Right lobe of liver (tissue), 4 donors: ENCODE measurements around the gene COL24A1.

Experiments
- POLR2A ChIP-seq: fragments of 450-650 bp; IDR thresholded peaks from one replicate; pipeline ENCODE4 v1.6.1; 2017; ENCODE audit warnings: antibody characterized with exemption, mild to moderate bottlenecking
- TF ChIP-seq, protein P1 (sequence below), 4 donors: fragments of 200-600 bp in 3 of 4; fragments of 450-650 bp in 1 of 4; IDR thresholded peaks; one replicate each; pipeline versions ENCODE4 v1.5.1 to v1.8.0; 2016 to 2022; ENCODE audit warnings: antibody characterized with exemption in 4 of 4, mild to moderate bottlenecking in 2 of 4
- donor health status: DM: no; HTN: no; CAD: no.
- donor health status: DM: no; HTN: no; CAD: no.
- donor health status: DM: no; HTN: yes; CAD: no.

DNA sequence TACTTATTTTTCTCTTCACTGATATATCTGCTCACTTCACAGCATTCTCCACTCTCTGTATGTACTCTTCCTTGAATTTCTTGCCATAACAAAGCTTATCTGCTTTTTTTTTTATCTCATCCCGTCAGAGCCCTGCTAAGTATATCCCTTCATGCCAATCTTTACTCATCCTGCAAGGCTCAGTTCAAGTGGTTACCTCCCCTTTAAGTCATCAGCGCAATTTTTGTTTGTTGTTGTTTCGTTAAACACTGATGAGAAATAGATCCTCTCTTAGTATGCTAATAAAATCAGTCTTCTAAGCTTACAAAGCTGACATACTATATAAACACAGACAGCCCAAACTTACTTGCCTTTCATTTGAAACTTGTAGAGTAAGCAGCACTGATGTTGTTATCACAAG, 17.8 kb downstream of the COL24A1 start:
- TF ChIP-seq, protein P1, sequence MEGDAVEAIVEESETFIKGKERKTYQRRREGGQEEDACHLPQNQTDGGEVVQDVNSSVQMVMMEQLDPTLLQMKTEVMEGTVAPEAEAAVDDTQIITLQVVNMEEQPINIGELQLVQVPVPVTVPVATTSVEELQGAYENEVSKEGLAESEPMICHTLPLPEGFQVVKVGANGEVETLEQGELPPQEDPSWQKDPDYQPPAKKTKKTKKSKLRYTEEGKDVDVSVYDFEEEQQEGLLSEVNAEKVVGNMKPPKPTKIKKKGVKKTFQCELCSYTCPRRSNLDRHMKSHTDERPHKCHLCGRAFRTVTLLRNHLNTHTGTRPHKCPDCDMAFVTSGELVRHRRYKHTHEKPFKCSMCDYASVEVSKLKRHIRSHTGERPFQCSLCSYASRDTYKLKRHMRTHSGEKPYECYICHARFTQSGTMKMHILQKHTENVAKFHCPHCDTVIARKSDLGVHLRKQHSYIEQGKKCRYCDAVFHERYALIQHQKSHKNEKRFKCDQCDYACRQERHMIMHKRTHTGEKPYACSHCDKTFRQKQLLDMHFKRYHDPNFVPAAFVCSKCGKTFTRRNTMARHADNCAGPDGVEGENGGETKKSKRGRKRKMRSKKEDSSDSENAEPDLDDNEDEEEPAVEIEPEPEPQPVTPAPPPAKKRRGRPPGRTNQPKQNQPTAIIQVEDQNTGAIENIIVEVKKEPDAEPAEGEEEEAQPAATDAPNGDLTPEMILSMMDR (IDR thresholded peaks at IDR 0.05): no peak
- no peak for TF ChIP-seq POLR2A
